ENCODE data around the gene DRC7.

Gene DRC7

GRCh38 chr16:57679767-57680482, 14.7 kb upstream of the DRC7 start:
- no peak for TF ChIP-seq CTCF (IDR thresholded peaks at IDR 0.05)
- Histone ChIP-seq H3K27me3 (ENCODE audit: control insufficient read depth, insufficient read depth, low read length) (no peaks in the 10 kb centered on the region), H3K4me2 (ENCODE audit: low read length) (no peak overlapping the region), H3K4me3 (ENCODE audit: low read depth, low read length) (no peak overlapping the region), H3K9ac (no peak overlapping the region), H3K9me3 (ENCODE audit: control insufficient read depth, low read length) (no peaks in the 10 kb centered on the region), H3K27ac (no peak overlapping the region), H3K79me2 (no peaks in the 10 kb centered on the region), H3K36me3 (ENCODE audit: control insufficient read depth, insufficient read depth, low read length) (no peaks in the 10 kb centered on the region), H3K4me1 (no peaks in the 10 kb centered on the region), H2AFZ (no peak overlapping the region)

- Histone ChIP-seq H2AFZ (no peak overlapping the region), H3K79me2 (no peaks in the 10 kb centered on the region), H3K27ac (no peak overlapping the region), H3K4me2 (ENCODE audit: low read length) (no peak overlapping the region), H3K27me3 (ENCODE audit: control insufficient read depth, insufficient read depth, low read length) (no peaks in the 10 kb centered on the region), H3K9me3 (ENCODE audit: control insufficient read depth, low read length) (no peaks in the 10 kb centered on the region), H3K36me3 (ENCODE audit: control insufficient read depth, insufficient read depth, low read length) (no peaks in the 10 kb centered on the region), H3K9ac (no peak overlapping the region), H3K4me1 (no peaks in the 10 kb centered on the region), H3K4me3 (ENCODE audit: low read depth, low read length) (no peak overlapping the region)
- TF ChIP-seq CTCF (IDR thresholded peaks at IDR 0.05), result no peak
Observed at GRCh38 chr16:57680842-57681375, 13.7 kb upstream of the DRC7 start.

GRCh38 chr16:57681950-57682728, 12.5 kb upstream of the DRC7 start:
- H3K27ac ChIP-seq, result no peak overlapping the region
- no peak overlapping the region for H3K4me2 ChIP-seq (ENCODE audit: low read length)
- no peaks in the 10 kb centered on the region for H3K9me3 ChIP-seq (ENCODE audit: control insufficient read depth, low read length)
- no peaks in the 10 kb centered on the region for H3K4me1 ChIP-seq
- no peak for TF ChIP-seq CTCF (IDR thresholded peaks at IDR 0.05)
- no peak overlapping the region for H3K9ac ChIP-seq
- no peak overlapping the region for H3K4me3 ChIP-seq (ENCODE audit: low read depth, low read length)
- no peaks in the 10 kb centered on the region for H3K36me3 ChIP-seq (ENCODE audit: control insufficient read depth, insufficient read depth, low read length)
- H3K79me2 ChIP-seq, result no peaks in the 10 kb centered on the region
- no peaks in the 10 kb centered on the region for H3K27me3 ChIP-seq (ENCODE audit: control insufficient read depth, insufficient read depth, low read length)
- no peak overlapping the region for H2AFZ ChIP-seq

DNA sequence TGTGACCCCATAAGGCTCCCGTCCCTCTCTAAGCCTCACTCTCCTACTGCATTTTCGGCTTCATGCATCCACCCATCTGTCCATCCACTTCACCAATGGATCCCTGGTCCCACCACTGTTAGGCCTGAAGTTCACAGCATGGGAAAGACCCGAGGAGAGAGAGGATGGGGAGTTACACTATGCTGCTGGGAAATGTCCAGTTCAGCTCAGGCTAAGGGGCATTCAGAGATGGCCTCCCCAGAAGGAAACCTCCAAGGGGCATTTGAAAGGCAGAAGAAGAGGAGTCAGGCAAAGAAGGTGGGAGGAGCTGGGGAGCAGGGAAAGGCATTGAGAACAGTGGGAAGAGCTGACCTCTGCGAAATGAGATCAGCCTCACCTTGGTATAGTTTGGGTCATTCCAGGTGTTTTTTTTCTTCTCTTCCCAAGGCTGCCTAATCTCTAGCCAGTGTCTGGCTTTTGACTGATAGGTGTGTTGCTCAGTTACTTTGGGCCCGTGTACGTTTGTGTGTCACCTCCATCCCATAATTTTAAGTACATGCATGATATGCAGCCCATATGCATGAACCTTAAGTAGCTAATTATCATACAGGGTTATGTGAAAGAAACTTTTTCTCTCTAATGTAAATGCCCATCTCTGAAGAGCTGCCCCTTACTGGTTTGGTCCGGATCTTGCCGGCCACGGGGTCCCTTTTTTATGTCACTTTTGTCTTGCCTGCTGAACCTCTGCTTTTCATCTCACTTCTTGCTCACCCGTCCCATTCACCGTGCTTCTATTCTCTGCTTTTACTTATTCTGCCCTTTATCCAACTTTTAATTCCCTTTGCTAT, 11.6 kb upstream of the DRC7 start:
- Histone ChIP-seq H3K79me2 (no peaks in the 10 kb centered on the region), H3K9ac (no peak overlapping the region), H2AFZ (peak overlapping the region; percentile 35), H3K4me1 (no peaks in the 10 kb centered on the region), H3K4me2 (ENCODE audit: low read length) (no peak overlapping the region), H3K4me3 (ENCODE audit: low read depth, low read length) (no peak overlapping the region), H3K9me3 (ENCODE audit: control insufficient read depth, low read length) (no peaks in the 10 kb centered on the region), H3K36me3 (ENCODE audit: control insufficient read depth, insufficient read depth, low read length) (no peaks in the 10 kb centered on the region), H3K27me3 (ENCODE audit: control insufficient read depth, insufficient read depth, low read length) (no peaks in the 10 kb centered on the region), H3K27ac (no peak overlapping the region)
- TF ChIP-seq CTCF (IDR thresholded peaks at IDR 0.05), result no peak

All from parathyroid adenoma (tissue), 2 donors.